Neural progenitor cell (in vitro differentiated cells): Measurements from ENCODE around the gene GAB2. TPM values are rescaled to one million over a fixed set of nuclear protein-coding genes. Genes with fewer than 3 reads are reported as not detected.

Experiments
- DNase-seq: peaks from one replicate; pipeline ENCODE4 v3.0.0-alpha.2; 2016; ENCODE audit warnings: low spot score
- H2AFZ ChIP-seq: fragments of 200-600 bp; sonication (generic); replicated peaks from 2 replicates; pipeline ENCODE4 v1.6.1; 2016; ENCODE audit warnings: antibody characterized with exemption
- H3F3A ChIP-seq: fragments of 200-600 bp; sonication (generic); 2 replicates; pipeline ENCODE4 v1.6.1; 2016; ENCODE audit warnings: antibody characterized with exemption, low read depth
- H3K27ac ChIP-seq: fragments of 200-600 bp; sonication (generic); 2 replicates; pipeline ENCODE4 v1.5.1; 2016; ENCODE audit warnings: mild to moderate bottlenecking
- H3K27me3 ChIP-seq: fragments of 200-600 bp; sonication (generic); 2 replicates; pipeline ENCODE4 v1.6.1; 2016; ENCODE audit warnings: mild to moderate bottlenecking, moderate library complexity
- H3K36me3 ChIP-seq: fragments of 200-600 bp; sonication (generic); 2 replicates; pipeline ENCODE4 v1.5.1; 2016
- H3K4me1 ChIP-seq: fragments of 200-600 bp; sonication (generic); 2 replicates; pipeline ENCODE4 v1.6.1; 2016; ENCODE audit warnings: mixed run types
- H3K4me2 ChIP-seq: fragments of 200-600 bp; sonication (generic); 2 replicates; pipeline ENCODE4 v1.6.1; 2016
- H3K4me3 ChIP-seq: fragments of 200-600 bp; sonication (generic); 2 replicates; pipeline ENCODE4 v1.5.1; 2016
- H3K79me2 ChIP-seq: fragments of 200-600 bp; sonication (generic); 2 replicates; pipeline ENCODE4 v1.6.1; 2016; ENCODE audit warnings: low read depth
- H3K9ac ChIP-seq: fragments of 200-600 bp; sonication (generic); 2 replicates; pipeline ENCODE4 v1.6.1; 2016
- H3K9me3 ChIP-seq: fragments of 200-600 bp; sonication (generic); 2 replicates; pipeline ENCODE4 v1.5.1; 2016; ENCODE audit warnings: low read depth
- H4K20me1 ChIP-seq: fragments of 200-600 bp; sonication (generic); 2 replicates; pipeline ENCODE4 v1.6.1; 2016; ENCODE audit warnings: low read depth
- H3K27ac Mint-ChIP-seq: 3 replicates; pipeline ENCODE4 v1.8.0; 2021; ENCODE audit warnings: mixed read lengths
- H3K27me3 Mint-ChIP-seq: 2 replicates; pipeline ENCODE4 v1.8.0; 2022; ENCODE audit warnings: low read depth, mild to moderate bottlenecking, inconsistent platforms, moderate library complexity, mixed read lengths; ENCODE audit not compliant: insufficient read depth
- H3K36me3 Mint-ChIP-seq: 3 replicates; pipeline ENCODE4 v1.8.0; 2021; ENCODE audit warnings: mixed read lengths
- H3K4me1 Mint-ChIP-seq: 3 replicates; pipeline ENCODE4 v1.8.0; 2021; ENCODE audit warnings: mixed read lengths
- H3K4me3 Mint-ChIP-seq: 3 replicates; pipeline ENCODE4 v1.8.0; 2021; ENCODE audit warnings: mild to moderate bottlenecking, moderate library complexity, mixed read lengths
- H3K9me3 Mint-ChIP-seq: 3 replicates; pipeline ENCODE4 v1.8.0; 2020; ENCODE audit warnings: mixed read lengths
- EZH2 ChIP-seq: fragments of 200-600 bp; sonication (generic); IDR thresholded peaks from 2 replicates; pipeline ENCODE4 v1.6.1; 2017; ENCODE audit warnings: antibody characterized with exemption, mild to moderate bottlenecking, moderate library complexity
- EZH2phosphoT487 ChIP-seq: fragments of 200-600 bp; sonication (generic); IDR thresholded peaks from 2 replicates; pipeline ENCODE4 v1.6.1; 2017; ENCODE audit warnings: antibody characterized with exemption
- total RNA-seq: library from RNA; depleted of rRNA; stranded (reverse); fragments of >200 nt; gene quantifications from 2 replicates; pipeline ENCODE4 v1.2.3, GENCODE V29; 2015; ENCODE audit warnings: low replicate concordance
- TF ChIP-seq, protein P1 (sequence below): fragments of 200-600 bp; sonication (generic); IDR thresholded peaks from 2 replicates; pipeline ENCODE4 v1.5.1; 2017; ENCODE audit warnings: antibody characterized with exemption, mild to moderate bottlenecking

GAB2 gene
- total RNA-seq, 1 donor from 2014 or later: 11.1 TPM

- H3K4me1 Mint-ChIP-seq: peaks cover 18% of the 10 kb centered on the region
- H3K27me3 Mint-ChIP-seq: no peaks in the 10 kb centered on the region
- no peak overlapping the region for H3K27ac Mint-ChIP-seq
- H3K4me1 ChIP-seq: peaks cover 42% of the 10 kb centered on the region
- no peaks in the 10 kb centered on the region for H3K36me3 Mint-ChIP-seq
- no peak overlapping the region for H2AFZ ChIP-seq
- H3K27ac ChIP-seq: peak overlapping the region; percentile 94
- peak; percentile 94 for DNase-seq
- H3K9me3 Mint-ChIP-seq: no peaks in the 10 kb centered on the region
- TF ChIP-seq EZH2phosphoT487: peak; percentile 65
- TF ChIP-seq, protein P1, sequence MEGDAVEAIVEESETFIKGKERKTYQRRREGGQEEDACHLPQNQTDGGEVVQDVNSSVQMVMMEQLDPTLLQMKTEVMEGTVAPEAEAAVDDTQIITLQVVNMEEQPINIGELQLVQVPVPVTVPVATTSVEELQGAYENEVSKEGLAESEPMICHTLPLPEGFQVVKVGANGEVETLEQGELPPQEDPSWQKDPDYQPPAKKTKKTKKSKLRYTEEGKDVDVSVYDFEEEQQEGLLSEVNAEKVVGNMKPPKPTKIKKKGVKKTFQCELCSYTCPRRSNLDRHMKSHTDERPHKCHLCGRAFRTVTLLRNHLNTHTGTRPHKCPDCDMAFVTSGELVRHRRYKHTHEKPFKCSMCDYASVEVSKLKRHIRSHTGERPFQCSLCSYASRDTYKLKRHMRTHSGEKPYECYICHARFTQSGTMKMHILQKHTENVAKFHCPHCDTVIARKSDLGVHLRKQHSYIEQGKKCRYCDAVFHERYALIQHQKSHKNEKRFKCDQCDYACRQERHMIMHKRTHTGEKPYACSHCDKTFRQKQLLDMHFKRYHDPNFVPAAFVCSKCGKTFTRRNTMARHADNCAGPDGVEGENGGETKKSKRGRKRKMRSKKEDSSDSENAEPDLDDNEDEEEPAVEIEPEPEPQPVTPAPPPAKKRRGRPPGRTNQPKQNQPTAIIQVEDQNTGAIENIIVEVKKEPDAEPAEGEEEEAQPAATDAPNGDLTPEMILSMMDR: no peak
- TF ChIP-seq EZH2: no peak
- peaks cover 12% of the 10 kb centered on the region for H4K20me1 ChIP-seq
- peak overlapping the region; percentile 47 for H3K4me3 Mint-ChIP-seq
- no peak overlapping the region for H3K9ac ChIP-seq
- H3K4me3 ChIP-seq: peak overlapping the region; percentile 23
- peaks cover 77% of the 10 kb centered on the region for H3K79me2 ChIP-seq
- no peaks in the 10 kb centered on the region for H3K27me3 ChIP-seq
- peaks cover 38% of the 10 kb centered on the region for H3F3A ChIP-seq
- H3K4me2 ChIP-seq: peak overlapping the region; percentile 73
- H3K9me3 ChIP-seq: no peaks in the 10 kb centered on the region
- H3K36me3 ChIP-seq: no peaks in the 10 kb centered on the region
Measured at GRCh38 chr11:78365381-78365792, 52.2 kb downstream of the GAB2 start.

DNA sequence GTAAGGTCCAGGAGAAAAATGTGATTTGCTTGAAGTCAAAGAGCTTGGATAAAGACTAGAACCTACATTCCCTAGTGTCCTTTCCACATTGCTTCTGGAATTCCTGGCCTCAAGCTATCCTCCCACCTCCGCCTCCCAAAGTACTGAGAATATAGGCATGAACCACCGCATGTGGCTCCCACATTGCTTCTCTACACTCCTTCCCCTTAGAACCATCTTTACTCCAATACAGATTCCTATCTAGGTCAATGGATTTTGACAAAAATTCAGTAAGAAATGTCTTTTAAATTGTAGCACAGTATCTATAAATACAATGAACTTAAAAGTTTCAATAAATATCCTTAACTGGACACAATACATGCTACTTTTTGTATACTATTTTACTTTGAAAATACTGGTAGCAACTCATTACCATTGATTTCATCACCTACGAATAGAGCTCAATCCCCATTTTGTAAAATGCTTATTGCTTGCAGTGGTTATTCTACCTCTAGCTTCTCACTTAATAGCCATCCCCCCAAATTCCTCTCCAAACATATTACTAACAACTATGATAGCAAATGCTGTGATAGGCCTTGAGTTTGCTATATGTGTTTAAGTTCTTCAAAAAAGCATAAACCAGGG, 53.4 kb downstream of the GAB2 start:
- Histone ChIP-seq H3K9me3 (no peaks in the 10 kb centered on the region), H3K4me3 (no peak overlapping the region), H3K4me2 (peak overlapping the region; percentile 73), H3F3A (peaks cover 32% of the 10 kb centered on the region), H3K4me1 (peaks cover 48% of the 10 kb centered on the region), H2AFZ (no peak overlapping the region), H3K79me2 (peaks cover 82% of the 10 kb centered on the region), H3K36me3 (no peaks in the 10 kb centered on the region), H3K9ac (no peak overlapping the region), H3K27ac (peak overlapping the region; percentile 94), H3K27me3 (no peaks in the 10 kb centered on the region), H4K20me1 (peaks cover 12% of the 10 kb centered on the region)
- no peak overlapping the region for H3K4me3 Mint-ChIP-seq
- H3K27me3 Mint-ChIP-seq: no peaks in the 10 kb centered on the region
- no peak for DNase-seq
- H3K9me3 Mint-ChIP-seq: no peaks in the 10 kb centered on the region
- no peak for TF ChIP-seq EZH2
- TF ChIP-seq, protein P1: no peak
- TF ChIP-seq EZH2phosphoT487: no peak
- no peaks in the 10 kb centered on the region for H3K36me3 Mint-ChIP-seq
- H3K27ac Mint-ChIP-seq: no peak overlapping the region
- H3K4me1 Mint-ChIP-seq: peaks cover 15% of the 10 kb centered on the region

- TF ChIP-seq, protein P1: no peak
- TF ChIP-seq EZH2: no peak
- TF ChIP-seq EZH2phosphoT487: no peak
- Histone ChIP-seq H3K4me1 (peaks cover 42% of the 10 kb centered on the region), H3K27me3 (no peaks in the 10 kb centered on the region), H3K36me3 (no peaks in the 10 kb centered on the region), H3K79me2 (peaks cover 83% of the 10 kb centered on the region), H3K9ac (no peak overlapping the region), H3K27ac (no peak overlapping the region), H3K4me3 (no peak overlapping the region), H2AFZ (no peak overlapping the region), H3K9me3 (no peaks in the 10 kb centered on the region), H3F3A (peaks cover 26% of the 10 kb centered on the region), H3K4me2 (no peak overlapping the region), H4K20me1 (peaks cover 12% of the 10 kb centered on the region)
- peaks cover 2% of the 10 kb centered on the region for H3K9me3 Mint-ChIP-seq
- DNase-seq: no peak
- H3K27ac Mint-ChIP-seq: no peak overlapping the region
- H3K4me1 Mint-ChIP-seq: peaks cover 15% of the 10 kb centered on the region
- H3K36me3 Mint-ChIP-seq: no peaks in the 10 kb centered on the region
- H3K27me3 Mint-ChIP-seq: no peaks in the 10 kb centered on the region
- no peak overlapping the region for H3K4me3 Mint-ChIP-seq
Measured at GRCh38 chr11:78363024-78363619, 54.5 kb downstream of the GAB2 start.
